H54 (cell line): ENCODE results near the gene RNU2-63P.
A peak's percentile ranks its signal among the peaks of the same experiment; 100 is the strongest.

Source experiments
- DNase-seq: peaks from one replicate; pipeline ENCODE4 v3.0.0; 2011; ENCODE audit warnings: low spot score, mixed read lengths; ENCODE audit not compliant: insufficient read length
- FAIRE-seq: peaks from 3 replicates; lab custom pipeline; 2011; peaks lifted over from hg19 to GRCh38; lab: Jason Lieb, UNC
- POLR2A ChIP-seq: IDR thresholded peaks from 2 replicates; pipeline ENCODE4 v1.6.1; 2011; ENCODE audit warnings: low read depth, mild to moderate bottlenecking, low read length

RNU2-63P gene

DNA sequence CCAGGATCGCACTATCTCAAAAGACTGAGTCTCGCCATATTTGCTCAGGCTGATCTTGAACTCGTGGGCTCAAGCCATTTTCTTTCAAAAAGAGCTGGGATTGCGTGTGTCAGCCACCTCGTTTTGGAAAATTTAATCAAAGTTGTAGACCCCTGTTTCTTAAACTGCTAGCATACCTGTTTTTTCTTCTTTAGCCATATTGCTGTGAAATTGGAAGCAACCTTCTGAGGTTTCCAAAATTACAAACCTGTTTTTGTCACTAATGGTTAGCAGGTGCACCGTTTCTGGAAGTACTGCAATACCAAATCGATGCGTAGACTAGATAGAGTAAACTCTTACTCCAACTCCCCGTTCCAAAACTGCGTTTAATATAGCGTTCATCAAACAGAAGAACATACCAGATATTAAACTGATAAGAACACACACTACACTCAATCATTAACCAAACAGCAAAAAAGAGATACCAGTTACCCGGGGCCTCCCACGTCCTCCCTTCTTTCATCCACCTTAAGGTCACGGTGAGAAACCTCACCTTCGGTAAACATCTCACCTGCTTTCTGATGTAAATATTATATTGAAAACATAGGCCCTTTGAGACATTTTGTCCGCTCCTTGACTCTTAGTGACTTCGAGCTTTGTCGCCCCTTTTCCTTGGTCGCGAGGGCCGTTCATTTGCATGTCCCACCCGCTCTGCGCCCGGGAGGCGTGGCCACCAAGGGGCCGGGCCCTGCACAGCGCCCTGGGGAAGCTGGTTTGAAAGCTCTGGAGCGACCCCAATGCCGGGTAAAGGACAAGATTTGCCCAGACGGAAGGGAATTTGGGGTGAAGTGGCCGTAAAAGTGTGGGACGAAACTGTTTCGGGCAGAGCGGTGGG lies at the start of gene RNU2-63P:
TSS of gene RNU2-63P (minus strand) at position 462 of the 874 bp plus-strand sequence.
- peak; percentile 76 for TF ChIP-seq POLR2A
- FAIRE-seq (no peak), DNase-seq (peak; percentile 32)

DNA sequence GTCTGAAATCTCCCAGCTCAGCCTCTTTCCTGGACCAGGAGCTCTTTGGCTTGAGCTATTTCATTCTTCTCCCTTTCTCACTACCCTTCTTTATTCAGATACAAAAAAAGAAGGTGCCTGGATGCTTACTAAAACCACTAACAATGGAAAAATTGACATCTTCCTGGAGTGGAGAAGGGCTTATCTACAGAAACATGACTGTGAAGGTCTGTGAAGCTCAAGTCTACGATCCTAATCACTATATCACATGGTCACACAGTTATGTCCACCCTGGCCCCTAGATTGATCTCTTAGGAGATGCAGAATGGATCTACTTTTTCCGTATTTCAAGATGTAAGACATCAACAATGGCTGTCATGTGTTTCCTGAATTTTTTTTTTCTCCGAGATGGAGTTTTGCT lies 44.9 kb upstream of the RNU2-63P start:
- DNase-seq, result no peak
- no peak for FAIRE-seq
- no peak for TF ChIP-seq POLR2A

DNA sequence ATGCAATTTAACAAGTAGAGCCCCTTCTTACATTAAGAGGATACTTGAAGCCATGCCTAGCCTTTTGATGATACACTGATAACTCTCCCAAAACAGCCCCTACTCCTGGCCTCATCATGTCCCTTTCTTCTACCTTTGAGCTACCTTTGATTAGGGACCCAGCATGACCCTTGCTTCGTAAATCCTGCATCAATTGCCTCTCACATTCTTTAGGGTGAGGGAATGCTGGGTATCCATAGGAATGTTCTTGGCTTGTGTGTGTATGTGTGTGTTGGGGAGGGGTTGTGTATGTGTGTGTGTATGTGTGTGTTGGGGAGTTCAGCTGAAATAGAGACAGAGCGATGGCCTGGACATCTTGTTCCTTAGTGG lies 44.5 kb upstream of the RNU2-63P start:
- FAIRE-seq (no peak), DNase-seq (no peak)
- TF ChIP-seq POLR2A, result no peak

DNA sequence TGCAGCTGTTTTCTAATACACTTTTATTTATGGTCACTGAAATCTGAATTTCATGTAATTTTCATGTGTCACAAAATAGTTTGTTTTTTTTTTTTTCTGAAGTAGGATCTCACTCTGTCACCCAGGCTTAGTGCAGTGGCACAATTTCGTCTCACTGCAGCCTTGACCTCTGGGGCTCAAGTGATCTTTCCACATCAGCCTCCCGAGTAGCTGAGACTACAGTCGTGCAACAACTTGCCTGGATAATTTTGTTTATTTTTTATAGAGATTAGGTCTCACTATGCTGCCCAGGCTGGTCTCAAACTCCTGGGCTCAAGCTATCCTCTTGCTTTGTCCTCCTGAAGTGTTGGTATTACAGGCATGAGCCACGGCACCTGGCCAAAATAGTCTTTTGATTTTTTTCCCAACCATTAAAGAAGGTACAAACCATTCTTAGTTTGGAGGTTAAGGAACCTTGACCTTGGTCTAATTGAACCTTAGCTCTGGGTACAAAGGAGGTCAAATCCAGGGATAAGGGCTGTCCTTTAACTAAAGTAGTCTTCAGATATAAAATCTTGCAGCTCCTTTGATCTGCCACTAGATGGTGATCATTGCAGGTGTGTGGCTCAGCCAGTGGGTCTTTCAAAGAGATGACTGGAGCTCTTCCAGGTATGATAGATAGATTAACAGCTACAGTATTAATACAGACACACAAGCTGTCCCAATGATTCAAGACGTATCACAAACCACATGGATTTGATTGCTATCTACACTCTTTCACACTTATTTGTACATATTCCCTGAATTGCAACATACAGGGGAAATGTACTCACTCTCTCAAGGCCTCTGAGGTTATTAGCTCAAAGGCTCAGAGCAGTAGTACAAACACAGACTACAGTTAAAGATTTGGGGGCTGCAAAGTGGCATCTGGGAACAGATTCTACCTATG lies 43.9 kb upstream of the RNU2-63P start:
- FAIRE-seq (peak; percentile 83), DNase-seq (peak; percentile 35)
- TF ChIP-seq POLR2A, result no peak

DNA sequence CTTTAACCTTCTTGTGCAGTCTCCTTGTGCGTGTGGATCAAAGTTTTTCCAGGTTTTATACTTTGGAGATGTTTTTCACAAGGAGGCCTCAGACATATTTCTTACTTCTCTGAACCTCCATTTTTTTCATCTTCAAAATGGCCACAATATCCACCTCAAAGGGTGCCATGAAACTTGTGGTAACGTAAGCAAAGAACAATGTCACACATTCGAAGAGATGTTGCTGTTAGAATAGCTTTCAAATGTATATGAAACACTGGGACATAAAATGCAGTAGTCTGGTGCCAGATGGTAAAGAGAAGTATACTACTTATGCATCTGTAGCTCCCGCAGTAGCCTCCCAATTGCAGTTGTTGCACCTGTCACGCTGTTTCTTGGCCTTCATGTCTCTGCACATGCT lies 41.8 kb upstream of the RNU2-63P start:
- FAIRE-seq (no peak), DNase-seq (no peak)
- TF ChIP-seq POLR2A, result no peak

DNA sequence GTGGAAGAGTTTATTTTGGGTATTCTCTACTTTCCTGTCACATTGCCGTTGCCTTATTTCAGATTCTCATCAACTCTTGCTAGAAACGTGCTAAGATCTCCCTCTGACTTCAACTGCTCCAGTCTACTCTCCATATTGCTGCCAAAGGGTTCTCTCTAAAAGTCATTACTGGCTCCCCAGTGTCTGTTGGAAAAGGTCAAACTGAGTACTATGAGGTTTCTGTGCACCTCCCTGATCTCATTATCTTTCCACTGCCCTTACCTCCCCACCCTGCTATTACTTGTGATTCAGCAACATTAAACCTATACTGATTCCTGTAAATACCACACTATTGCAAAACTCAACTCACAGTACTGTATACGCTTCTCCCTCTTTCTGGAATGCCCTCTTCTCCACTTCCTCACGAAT lies 41.1 kb upstream of the RNU2-63P start:
- DNase-seq (no peak), FAIRE-seq (no peak)
- TF ChIP-seq POLR2A, result no peak

DNA sequence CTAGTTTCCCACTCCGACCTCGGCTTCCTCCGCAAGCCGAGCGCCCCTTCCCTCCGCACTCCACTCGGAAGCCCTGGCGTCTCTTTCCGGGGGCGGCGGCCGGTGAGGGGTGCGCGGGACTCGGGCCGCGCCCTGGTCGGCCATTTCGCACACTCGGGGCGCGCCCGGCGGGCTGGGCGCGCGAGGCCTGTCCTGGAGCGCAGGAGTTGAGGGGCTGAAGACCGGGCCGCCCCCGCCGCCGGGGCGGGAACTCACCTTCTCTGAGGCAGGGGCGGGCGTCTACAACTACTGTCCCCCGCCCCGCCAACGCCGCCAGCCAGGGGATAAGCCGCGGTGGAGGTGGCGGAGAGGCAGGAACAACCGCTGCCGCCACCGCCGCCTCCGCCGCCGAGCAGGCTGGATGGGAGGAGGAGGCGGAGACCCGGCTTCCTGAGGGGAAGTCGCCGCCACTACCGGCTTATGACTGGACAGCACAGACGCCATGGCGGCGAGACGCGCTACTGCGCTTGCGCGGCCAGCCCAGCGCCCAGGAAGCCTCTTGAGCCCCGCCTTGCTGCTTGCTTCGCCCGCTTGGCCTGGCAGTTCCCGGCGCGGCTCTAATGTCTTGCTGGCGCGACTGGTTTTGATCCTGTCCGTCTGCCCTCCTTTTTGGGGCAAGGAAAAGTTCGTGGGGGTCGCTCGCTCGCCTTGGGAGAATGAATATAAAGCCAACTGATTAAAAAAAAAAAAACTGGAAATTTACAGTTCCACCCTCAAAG lies 39.2 kb upstream of the RNU2-63P start, which contains the start of gene KRCC1:
TSS of gene KRCC1 (minus strand) at position 413 of the 758 bp plus-strand sequence. CDS start 27,220 bp downstream, outside the sequence.
- DNase-seq (peak; percentile 92), FAIRE-seq (peak; percentile 87)
- TF ChIP-seq POLR2A, result peak; percentile 93

DNA sequence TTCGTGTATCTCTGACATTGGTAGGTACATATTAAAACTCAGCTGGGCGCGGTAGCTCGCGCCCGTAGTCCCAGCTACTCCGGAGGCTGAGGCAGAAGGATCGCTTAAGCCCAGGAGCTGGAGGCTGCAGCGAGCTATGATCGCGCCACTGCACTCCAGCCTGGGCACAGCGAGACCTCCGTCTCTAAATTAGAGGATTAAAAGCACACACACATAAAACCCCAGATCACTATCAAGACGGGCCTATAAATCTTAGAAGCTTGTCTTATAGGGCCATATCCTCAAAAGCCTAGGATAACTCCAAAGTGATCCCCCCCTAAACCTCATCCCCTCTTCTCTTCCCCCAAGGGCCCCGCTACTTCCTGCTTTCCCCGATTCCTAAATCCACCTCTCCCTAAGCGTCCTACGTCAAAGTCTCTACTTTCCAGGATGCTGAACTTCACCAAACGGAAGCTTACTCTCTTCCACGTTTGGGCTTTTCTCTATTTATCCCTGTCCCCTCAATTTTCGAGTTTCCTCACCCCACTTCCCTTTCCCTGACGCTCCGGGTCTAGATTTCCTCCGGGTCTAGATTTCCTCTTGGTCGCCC lies 38.5 kb upstream of the RNU2-63P start:
- FAIRE-seq (no peak), DNase-seq (peak; percentile 16)
- no peak for TF ChIP-seq POLR2A

DNA sequence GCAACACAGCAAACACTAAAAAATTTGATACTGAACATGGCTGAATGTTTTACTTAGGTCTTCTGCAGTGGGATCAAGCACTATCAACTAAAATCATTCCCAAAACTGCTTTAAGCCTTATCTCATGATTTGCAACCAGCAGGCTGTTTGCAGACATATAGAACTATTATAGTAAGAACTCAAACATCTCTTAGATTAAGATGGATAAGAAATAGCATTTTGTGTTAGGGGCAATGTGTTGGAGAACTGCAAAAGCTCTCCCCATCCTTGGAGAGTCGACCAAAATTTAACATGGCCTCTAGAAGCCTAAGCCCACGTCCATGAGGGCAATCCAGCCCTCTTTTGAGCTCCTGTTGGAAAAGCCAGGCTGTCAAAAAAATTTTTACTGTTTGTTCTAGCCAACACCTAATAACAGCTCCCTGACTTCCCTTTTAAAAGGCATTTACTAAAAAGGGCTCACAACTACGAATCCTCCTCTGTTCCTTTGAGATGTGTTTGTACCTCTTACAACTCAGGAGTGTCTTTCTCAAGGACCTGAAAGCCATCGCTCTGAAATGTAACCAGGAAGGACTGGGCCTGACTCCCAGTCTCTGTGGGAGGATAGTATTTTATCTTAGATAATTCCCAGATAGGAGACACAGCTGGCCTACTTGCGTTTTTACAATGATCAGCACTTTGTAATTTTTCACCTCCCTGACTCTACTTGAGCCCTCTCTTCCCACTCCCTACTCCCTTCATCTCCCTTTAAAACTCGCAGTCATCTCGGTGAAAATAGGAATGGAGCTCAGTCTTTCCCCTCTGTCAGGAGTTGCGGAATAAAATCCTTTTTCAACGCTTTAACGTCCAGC lies 37.8 kb upstream of the RNU2-63P start:
- FAIRE-seq (no peak), DNase-seq (no peak)

DNA sequence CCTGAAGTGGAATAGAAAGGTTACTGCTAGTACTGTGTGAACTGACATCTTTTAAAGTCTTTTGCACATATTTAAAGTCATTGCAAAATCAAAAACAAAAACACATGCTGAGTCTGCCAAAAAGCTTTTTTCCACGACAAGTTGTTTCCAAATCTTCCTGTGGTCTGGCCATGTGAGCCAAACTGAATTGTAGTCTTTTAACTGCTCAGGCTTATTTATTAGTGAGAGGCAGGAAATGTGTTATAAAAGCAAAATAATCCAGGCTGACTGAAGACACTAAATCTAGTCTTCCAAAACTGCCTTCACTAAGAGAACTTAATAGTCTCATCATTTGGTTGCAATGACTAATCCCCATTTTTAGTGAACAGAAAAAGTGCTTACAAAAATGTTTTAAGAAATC lies 36.9 kb upstream of the RNU2-63P start:
- DNase-seq (no peak), FAIRE-seq (no peak)
- TF ChIP-seq POLR2A, result no peak

More for the DNA sequence above, 37.8 kb upstream of the RNU2-63P start:
- TF ChIP-seq POLR2A, result no peak

DNA sequence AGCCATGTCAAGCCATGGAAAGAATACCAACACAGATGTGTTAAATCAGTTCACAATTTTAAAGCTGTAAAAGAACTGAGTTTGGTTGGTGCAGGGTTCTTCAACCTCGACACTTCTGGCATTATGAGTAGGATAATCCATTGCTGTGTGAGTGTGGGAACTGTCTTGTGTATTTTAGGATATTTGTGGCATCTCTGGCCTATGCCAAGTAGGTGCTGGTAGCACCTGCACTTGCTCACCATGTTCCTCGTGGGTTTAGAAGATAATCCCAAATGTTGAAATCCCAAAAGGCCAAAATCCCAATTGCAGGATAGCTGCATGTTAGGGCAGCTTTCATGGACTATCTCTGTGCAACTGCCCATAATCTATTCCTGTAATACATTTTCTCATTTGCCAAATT lies 35.4 kb upstream of the RNU2-63P start:
- TF ChIP-seq POLR2A, result no peak

DNA sequence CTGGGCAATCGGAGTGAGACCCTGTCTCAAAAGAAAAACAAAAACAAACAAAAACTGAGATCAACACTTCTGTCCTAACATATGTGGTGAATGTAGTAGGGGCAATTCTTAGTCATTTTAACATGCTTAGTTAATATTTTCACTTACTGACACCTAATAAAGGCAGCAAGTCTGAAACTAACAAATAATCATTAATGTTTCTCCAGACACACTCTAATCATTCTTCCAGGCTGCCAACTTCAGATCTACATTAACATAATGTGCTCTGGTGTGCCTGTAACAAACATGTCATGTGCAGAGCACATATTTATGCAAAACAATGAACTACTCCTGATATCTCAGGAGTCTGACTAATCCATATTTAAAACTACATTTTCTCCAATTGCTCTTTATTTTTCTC lies 33.3 kb upstream of the RNU2-63P start:
- TF ChIP-seq POLR2A, result no peak
- FAIRE-seq (no peak), DNase-seq (no peak)

More for the DNA sequence above, 35.4 kb upstream of the RNU2-63P start:
- DNase-seq, result no peak
- no peak for FAIRE-seq
